Mesenchymal stem cell (in vitro differentiated cells and primary cell): ENCODE results near the gene GPR52.

ENCODE experiments used
- DNase-seq: peaks from one replicate; pipeline ENCODE4 v3.0.0-alpha.2; 2013
- H2AFZ ChIP-seq: one replicate; pipeline ENCODE4 v1.6.1; 2013; ENCODE audit warnings: low read depth, mild to moderate bottlenecking, control low read depth, inconsistent platforms, low read length, moderate library complexity
- H2AK5ac ChIP-seq: 2 replicates; pipeline ENCODE4 v1.6.1; 2013; ENCODE audit warnings: low read length, moderate library complexity, mild to moderate bottlenecking, inconsistent platforms; ENCODE audit not compliant: severe bottlenecking
- H2BK120ac ChIP-seq: one replicate; pipeline ENCODE4 v1.6.1; 2013; ENCODE audit warnings: low read depth, mild to moderate bottlenecking, inconsistent platforms, low read length, moderate library complexity
- H2BK12ac ChIP-seq, 2 experiments: one replicate each; pipeline ENCODE4 v1.6.1; 2013; ENCODE audit warnings: inconsistent platforms in 2 of 2, low read length in 2 of 2, mild to moderate bottlenecking in 2 of 2, moderate library complexity in 2 of 2, control low read depth in 1 of 2
- H2BK15ac ChIP-seq: one replicate; pipeline ENCODE4 v1.6.1; 2013; ENCODE audit warnings: mild to moderate bottlenecking, low read depth, inconsistent platforms; ENCODE audit not compliant: poor library complexity, severe bottlenecking
- H2BK5ac ChIP-seq: 2 replicates; pipeline ENCODE4 v1.6.1; 2013; ENCODE audit warnings: low read depth, mild to moderate bottlenecking, low read length, control low read depth, inconsistent platforms; ENCODE audit not compliant: poor library complexity, severe bottlenecking
- H3K14ac ChIP-seq, 2 experiments: one replicate each; pipeline ENCODE4 v1.6.1; 2013; ENCODE audit warnings: inconsistent platforms in 2 of 2, low read length in 2 of 2, control low read depth in 1 of 2, mild to moderate bottlenecking in 1 of 2, moderate library complexity in 1 of 2
- H3K18ac ChIP-seq, 2 experiments: one replicate each; pipeline ENCODE4 v1.6.1; 2013; ENCODE audit warnings: inconsistent platforms in 2 of 2, low read length in 2 of 2, control low read depth in 1 of 2, low read depth in 1 of 2, mild to moderate bottlenecking in 1 of 2
- H3K23ac ChIP-seq, 2 experiments: one replicate each; pipeline ENCODE4 v1.6.1; 2013; ENCODE audit warnings: inconsistent platforms in 2 of 2, low read length in 2 of 2, mild to moderate bottlenecking in 2 of 2, moderate library complexity in 2 of 2, control low read depth in 1 of 2
- H3K27ac ChIP-seq: 2 replicates; pipeline ENCODE4 v1.5.1; 2013; ENCODE audit warnings: mild to moderate bottlenecking, moderate library complexity, low read length, control low read depth, inconsistent platforms; ENCODE audit not compliant: poor library complexity, severe bottlenecking
- H3K27me3 ChIP-seq, 2 experiments: 2 replicates each; pipeline versions ENCODE4 v1.6.1 to v1.7.0; 2013; ENCODE audit warnings: low read length in 2 of 2, mild to moderate bottlenecking in 2 of 2, moderate library complexity in 2 of 2, control low read depth in 1 of 2, inconsistent platforms in 1 of 2; ENCODE audit not compliant: control insufficient read depth in 1 of 2, insufficient read depth in 1 of 2
- H3K36me3 ChIP-seq, 2 experiments: 2 replicates each; pipeline versions ENCODE4 v1.6.1 to v1.7.0; 2013; ENCODE audit warnings: low read length in 2 of 2, control low read depth in 1 of 2, inconsistent platforms in 1 of 2, low read depth in 1 of 2, mild to moderate bottlenecking in 1 of 2; ENCODE audit not compliant: insufficient read depth in 2 of 2, control insufficient read depth in 1 of 2
- H3K4ac ChIP-seq, 2 experiments: one replicate each; pipeline ENCODE4 v1.6.1; 2013; ENCODE audit warnings: inconsistent platforms in 2 of 2, low read length in 2 of 2, mild to moderate bottlenecking in 2 of 2, moderate library complexity in 2 of 2, control low read depth in 1 of 2, low read depth in 1 of 2
- H3K4me1 ChIP-seq: 2 replicates; pipeline ENCODE4 v1.6.1; 2013; ENCODE audit warnings: low read depth, low read length, control low read depth; ENCODE audit not compliant: control insufficient read depth, insufficient read depth
- H3K4me2 ChIP-seq: 2 replicates; pipeline ENCODE4 v1.6.1; 2013; ENCODE audit warnings: low read length, mild to moderate bottlenecking, inconsistent platforms; ENCODE audit not compliant: poor library complexity, severe bottlenecking
- H3K4me3 ChIP-seq, 2 experiments: 2 replicates each; pipeline versions ENCODE4 v1.5.1 to v1.7.0; 2013; ENCODE audit warnings: low read length in 2 of 2, mild to moderate bottlenecking in 2 of 2, control low read depth in 1 of 2, low read depth in 1 of 2; ENCODE audit not compliant: insufficient read depth in 1 of 2
- H3K79me1 ChIP-seq: replicated peaks from 2 replicates; pipeline ENCODE4 v1.6.1; 2013; ENCODE audit warnings: mild to moderate bottlenecking, control low read depth, low read length, inconsistent platforms; ENCODE audit not compliant: poor library complexity, severe bottlenecking
- H3K9ac ChIP-seq: 2 replicates; pipeline ENCODE4 v1.7.0; 2013; ENCODE audit warnings: mild to moderate bottlenecking, low read length, moderate library complexity
- H3K9me3 ChIP-seq: 2 replicates; pipeline ENCODE4 v1.7.0; 2013; ENCODE audit warnings: mild to moderate bottlenecking, low read length; ENCODE audit not compliant: control insufficient read depth
- H4K8ac ChIP-seq: one replicate; pipeline ENCODE4 v1.6.1; 2013; ENCODE audit warnings: inconsistent platforms, mild to moderate bottlenecking, low read length, moderate library complexity
- H4K91ac ChIP-seq: one replicate; pipeline ENCODE4 v1.6.1; 2013; ENCODE audit warnings: mild to moderate bottlenecking, low read length, inconsistent platforms
- WGBS: methylation state at CpG from one replicate; pipeline ENCODE4 v1.1.7; 2013; ENCODE audit warnings: mixed read lengths; 5-methylcytosine and 5-hydroxymethylcytosine counted together

GPR52 gene

GRCh38 chr1:174405219-174405618, 42.5 kb upstream of the GPR52 start:
- Histone ChIP-seq H3K27me3 (no peaks in the 10 kb centered on the region), H3K27ac (no peak overlapping the region), H3K9me3 (no peaks in the 10 kb centered on the region), H3K79me1 (no peaks in the 10 kb centered on the region), H3K18ac (no peak overlapping the region), H3K36me3 (no peaks in the 10 kb centered on the region), H2BK15ac (no peak overlapping the region), H2BK120ac (no peak overlapping the region), H2AK5ac (no peak overlapping the region), H4K91ac (no peak overlapping the region), H2AFZ (no peak overlapping the region), H4K8ac (no peak overlapping the region), H2BK5ac (no peak overlapping the region), H3K14ac (no peak overlapping the region), H3K9ac (no peak overlapping the region), H3K4ac (no peak overlapping the region), H3K23ac (no peak overlapping the region), H3K4me2 (no peak overlapping the region), H3K4me1 (no peaks in the 10 kb centered on the region), H3K4me3 (no peak overlapping the region), H2BK12ac (no peak overlapping the region)
- no CpG with 5 or more reads among the region's 1 CpG for WGBS
- no peak for DNase-seq

GRCh38 chr1:174406421-174406820, 41.3 kb upstream of the GPR52 start:
- no peaks in the 10 kb centered on the region for H3K79me1 ChIP-seq
- H2BK12ac ChIP-seq, result no peak overlapping the region
- no peak overlapping the region for H3K27ac ChIP-seq
- 98% methylated on average over 4 of the region's 4 CpGs for whole genome bisulfite sequencing
- H3K4me1 ChIP-seq, result no peaks in the 10 kb centered on the region
- H4K91ac ChIP-seq, result no peak overlapping the region
- H2BK5ac ChIP-seq, result no peak overlapping the region
- no peak overlapping the region for H3K4ac ChIP-seq
- H3K23ac ChIP-seq, result no peak overlapping the region
- no peak overlapping the region for H3K9ac ChIP-seq
- no peaks in the 10 kb centered on the region for H3K27me3 ChIP-seq
- no peak overlapping the region for H2AFZ ChIP-seq
- no peak overlapping the region for H4K8ac ChIP-seq
- H2AK5ac ChIP-seq, result no peak overlapping the region
- H3K4me3 ChIP-seq, result no peak overlapping the region
- DNase-seq, result no peak
- no peak overlapping the region for H3K4me2 ChIP-seq
- H2BK120ac ChIP-seq, result no peak overlapping the region
- H2BK15ac ChIP-seq, result no peak overlapping the region
- H3K9me3 ChIP-seq, result no peaks in the 10 kb centered on the region
- H3K36me3 ChIP-seq, result no peaks in the 10 kb centered on the region
- H3K14ac ChIP-seq, result no peak overlapping the region
- H3K18ac ChIP-seq, result no peak overlapping the region

- Histone ChIP-seq H3K23ac (no peak overlapping the region), H2BK120ac (no peak overlapping the region), H3K9ac (no peak overlapping the region), H3K79me1 (no peaks in the 10 kb centered on the region), H3K36me3 (no peaks in the 10 kb centered on the region), H3K27me3 (no peaks in the 10 kb centered on the region), H3K4ac (no peak overlapping the region), H2BK15ac (no peak overlapping the region), H3K9me3 (no peaks in the 10 kb centered on the region), H2BK5ac (no peak overlapping the region), H3K4me3 (no peak overlapping the region), H4K8ac (no peak overlapping the region), H3K4me1 (no peaks in the 10 kb centered on the region), H2AK5ac (no peak overlapping the region), H3K14ac (no peak overlapping the region), H2AFZ (no peak overlapping the region), H4K91ac (no peak overlapping the region), H3K4me2 (no peak overlapping the region), H2BK12ac (no peak overlapping the region), H3K18ac (no peak overlapping the region), H3K27ac (no peak overlapping the region)
- DNase-seq, result no peak
- 97% methylated on average over 2 of the region's 3 CpGs for WGBS
Observed at GRCh38 chr1:174407665-174408064, 40.1 kb upstream of the GPR52 start.

- Histone ChIP-seq H3K9ac (no peak overlapping the region), H3K14ac (no peak overlapping the region), H2BK15ac (no peak overlapping the region), H3K4me3 (no peak overlapping the region), H3K23ac (no peak overlapping the region), H3K4me1 (no peaks in the 10 kb centered on the region), H4K8ac (no peak overlapping the region), H3K36me3 (no peaks in the 10 kb centered on the region), H3K4ac (no peak overlapping the region), H3K18ac (no peak overlapping the region), H3K27ac (no peak overlapping the region), H3K79me1 (no peaks in the 10 kb centered on the region), H3K9me3 (no peaks in the 10 kb centered on the region), H2BK120ac (no peak overlapping the region), H4K91ac (no peak overlapping the region), H3K4me2 (no peak overlapping the region), H2BK5ac (no peak overlapping the region), H2AFZ (no peak overlapping the region), H2BK12ac (no peak overlapping the region), H3K27me3 (no peaks in the 10 kb centered on the region), H2AK5ac (no peak overlapping the region)
- WGBS, result 67% methylated on average over 2 of the region's 2 CpGs
- DNase-seq, result peak; percentile 12
Observed at GRCh38 chr1:174408146-174408545, 39.6 kb upstream of the GPR52 start.
